ENCODE data around the gene DNAH6. TPM values are rescaled to one million over a fixed set of nuclear protein-coding genes. Genes with fewer than 3 reads are reported as not detected.

The DNAH6 gene
- total and polyA plus RNA-seq, 9 of the 15 experiments (the other 6 are each of a cell fraction or from before 2014, with no cell fraction given) = 0.01 to 0.04 (median 0.01) TPM; not detected in 5

DNA sequence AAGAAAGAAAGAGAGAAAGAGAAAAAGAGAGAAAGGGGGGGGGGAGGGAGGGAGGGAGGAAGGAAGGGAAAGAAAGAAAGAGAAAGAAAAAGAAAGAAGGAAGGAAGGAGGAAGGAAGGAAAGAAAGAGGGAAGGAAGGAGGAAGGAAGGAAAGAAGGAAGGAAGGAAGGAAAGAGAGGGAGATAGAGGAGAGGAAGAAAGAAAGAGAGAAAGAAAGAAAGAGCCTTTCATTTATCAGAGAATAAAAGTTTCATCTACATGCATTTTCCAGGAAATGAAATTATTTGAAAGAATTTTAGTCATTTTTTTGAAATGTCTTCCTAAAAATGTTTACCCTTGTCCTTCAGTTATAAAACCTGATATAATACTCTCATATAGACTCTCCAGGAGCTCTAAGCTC is 192.1 kb downstream of the DNAH6 start:
- Histone ChIP-seq H2AFZ (ENCODE audit: low read depth, low read length) (no peak overlapping the region), H3K79me2 (ENCODE audit: control insufficient read depth, insufficient read depth, low read length) (no peaks in the 10 kb centered on the region), H3K9me1 (ENCODE audit: control insufficient read depth, insufficient read depth, low read length) (no peaks in the 10 kb centered on the region), H3K36me3 (ENCODE audit: control insufficient read depth, insufficient read depth, low read length) (no peaks in the 10 kb centered on the region), H3K9ac (ENCODE audit: insufficient read depth in 1 of 2, low read depth in 2 of 2, low read length in 2 of 2) (no peak overlapping the region), H3K27ac (ENCODE audit: extremely low read depth, low read depth, low read length) (no peak overlapping the region), H3K9me3 (replicated peaks; ENCODE audit: control insufficient read depth, insufficient read depth, low read depth, low read length) (no peaks in the 10 kb centered on the region), H3K4me1 (replicated peaks in 1 of 2; ENCODE audit: control insufficient read depth in 2 of 2, insufficient read depth in 2 of 2, low read length in 2 of 2) (no peaks in the 10 kb centered on the region), H3K4me2 (ENCODE audit: insufficient read depth, low read length) (no peak overlapping the region), H4K20me1 (replicated peaks; ENCODE audit: control insufficient read depth, insufficient read depth, low read length) (no peaks in the 10 kb centered on the region), H3K4me3 (no peak overlapping the region), H3K27me3 (ENCODE audit: control insufficient read depth in 2 of 2, insufficient read depth in 2 of 2, low read length in 2 of 2) (no peaks in the 10 kb centered on the region)
- no peak for FAIRE-seq
- intact Hi-C loops (cut with micrococcal nuclease) (no loop called here), in situ Hi-C loops (cut with MboI) (no loop called here)
- TF ChIP-seq, protein P1, sequence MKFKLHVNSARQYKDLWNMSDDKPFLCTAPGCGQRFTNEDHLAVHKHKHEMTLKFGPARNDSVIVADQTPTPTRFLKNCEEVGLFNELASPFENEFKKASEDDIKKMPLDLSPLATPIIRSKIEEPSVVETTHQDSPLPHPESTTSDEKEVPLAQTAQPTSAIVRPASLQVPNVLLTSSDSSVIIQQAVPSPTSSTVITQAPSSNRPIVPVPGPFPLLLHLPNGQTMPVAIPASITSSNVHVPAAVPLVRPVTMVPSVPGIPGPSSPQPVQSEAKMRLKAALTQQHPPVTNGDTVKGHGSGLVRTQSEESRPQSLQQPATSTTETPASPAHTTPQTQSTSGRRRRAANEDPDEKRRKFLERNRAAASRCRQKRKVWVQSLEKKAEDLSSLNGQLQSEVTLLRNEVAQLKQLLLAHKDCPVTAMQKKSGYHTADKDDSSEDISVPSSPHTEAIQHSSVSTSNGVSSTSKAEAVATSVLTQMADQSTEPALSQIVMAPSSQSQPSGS (CRISPR knock-in tag; IDR thresholded peaks at IDR 0.05) = no peak
- TF ChIP-seq, protein P2, sequence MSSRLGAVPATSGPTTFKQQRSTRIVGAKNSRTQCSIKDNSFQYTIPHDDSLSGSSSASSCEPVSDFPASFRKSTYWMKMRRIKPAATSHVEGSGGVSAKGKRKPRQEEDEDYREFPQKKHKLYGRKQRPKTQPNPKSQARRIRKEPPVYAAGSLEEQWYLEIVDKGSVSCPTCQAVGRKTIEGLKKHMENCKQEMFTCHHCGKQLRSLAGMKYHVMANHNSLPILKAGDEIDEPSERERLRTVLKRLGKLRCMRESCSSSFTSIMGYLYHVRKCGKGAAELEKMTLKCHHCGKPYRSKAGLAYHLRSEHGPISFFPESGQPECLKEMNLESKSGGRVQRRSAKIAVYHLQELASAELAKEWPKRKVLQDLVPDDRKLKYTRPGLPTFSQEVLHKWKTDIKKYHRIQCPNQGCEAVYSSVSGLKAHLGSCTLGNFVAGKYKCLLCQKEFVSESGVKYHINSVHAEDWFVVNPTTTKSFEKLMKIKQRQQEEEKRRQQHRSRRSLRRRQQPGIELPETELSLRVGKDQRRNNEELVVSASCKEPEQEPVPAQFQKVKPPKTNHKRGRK (tag; IDR thresholded peaks at IDR 0.05) = peak; percentile 44; the same call in 1 of the 2 replicates
- POLR2A ChIA-PET = no interaction called here
- CTCF ChIA-PET (ENCODE audit: low intra/inter-chr PET ratio) = no interaction called here
- BruUV-seq (replicated peaks) = no TSS peak
- no peak for ATAC-seq
- DNase-seq (ENCODE audit: extremely low read depth in 1 of 4, low spot score in 3 of 4) = no peak

DNA sequence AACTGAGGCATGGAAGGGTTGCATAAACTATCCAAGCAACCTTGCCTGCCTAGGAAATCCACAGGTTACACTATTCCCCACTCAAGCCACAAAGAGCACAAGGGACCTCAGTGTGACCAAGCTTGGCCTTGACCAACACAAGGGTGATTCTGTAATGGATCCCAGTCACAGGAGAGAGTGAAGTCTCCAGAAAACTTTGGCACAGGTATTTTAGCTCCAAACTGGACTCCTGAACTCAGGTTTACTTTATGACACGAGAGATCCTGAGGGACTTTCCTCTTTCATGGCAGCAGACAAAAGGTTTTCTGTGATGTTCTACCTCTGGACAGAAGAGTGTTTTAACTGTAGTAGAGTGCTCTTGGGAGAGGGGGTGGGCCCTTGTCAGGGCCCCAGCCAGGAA is 195.4 kb downstream of the DNAH6 start:
- H3K4me2 ChIP-seq (ENCODE audit: insufficient read depth, low read length) = no peak overlapping the region
- H3K79me2 ChIP-seq (ENCODE audit: control insufficient read depth, insufficient read depth, low read length) = no peaks in the 10 kb centered on the region
- no peaks in the 10 kb centered on the region for H3K36me3 ChIP-seq (ENCODE audit: control insufficient read depth, insufficient read depth, low read length)
- FAIRE-seq = no peak
- H3K27me3 ChIP-seq (ENCODE audit: control insufficient read depth in 2 of 2, insufficient read depth in 2 of 2, low read length in 2 of 2) = no peaks in the 10 kb centered on the region
- POLR2A ChIA-PET = interaction anchor here (0.5 kb wide), 1 partner anchor 31 kb away, joined by 3 read pairs; no protein-coding TSS in a partner anchor
- H3K4me1 ChIP-seq (replicated peaks in 1 of 2; ENCODE audit: control insufficient read depth in 2 of 2, insufficient read depth in 2 of 2, low read length in 2 of 2) = no peaks in the 10 kb centered on the region
- WGBS (ENCODE audit: insufficient coverage, low coverage, missing lambda C conversion rate) = 0% methylated on average over 1 of the region's 1 CpG
- H3K4me3 ChIP-seq = no peak overlapping the region
- H2AFZ ChIP-seq (ENCODE audit: low read depth, low read length) = no peak overlapping the region
- no peaks in the 10 kb centered on the region for H3K9me3 ChIP-seq (replicated peaks; ENCODE audit: control insufficient read depth, insufficient read depth, low read depth, low read length)
- no peaks in the 10 kb centered on the region for H3K9me1 ChIP-seq (ENCODE audit: control insufficient read depth, insufficient read depth, low read length)
- in situ Hi-C loops (cut with MboI) (no loop called here), intact Hi-C loops (cut with micrococcal nuclease) (no loop called here)
- no peaks in the 10 kb centered on the region for H4K20me1 ChIP-seq (replicated peaks; ENCODE audit: control insufficient read depth, insufficient read depth, low read length)
- no peak overlapping the region for H3K9ac ChIP-seq (ENCODE audit: insufficient read depth in 1 of 2, low read depth in 2 of 2, low read length in 2 of 2)
- no TSS peak for BruUV-seq (replicated peaks)
- no peak for ATAC-seq
- no peak for DNase-seq (ENCODE audit: extremely low read depth in 1 of 4, low spot score in 3 of 4)
- CTCF ChIA-PET (ENCODE audit: low intra/inter-chr PET ratio) = no interaction called here
- no peak overlapping the region for H3K27ac ChIP-seq (ENCODE audit: extremely low read depth, low read depth, low read length)
- TF ChIP-seq, protein P3, sequence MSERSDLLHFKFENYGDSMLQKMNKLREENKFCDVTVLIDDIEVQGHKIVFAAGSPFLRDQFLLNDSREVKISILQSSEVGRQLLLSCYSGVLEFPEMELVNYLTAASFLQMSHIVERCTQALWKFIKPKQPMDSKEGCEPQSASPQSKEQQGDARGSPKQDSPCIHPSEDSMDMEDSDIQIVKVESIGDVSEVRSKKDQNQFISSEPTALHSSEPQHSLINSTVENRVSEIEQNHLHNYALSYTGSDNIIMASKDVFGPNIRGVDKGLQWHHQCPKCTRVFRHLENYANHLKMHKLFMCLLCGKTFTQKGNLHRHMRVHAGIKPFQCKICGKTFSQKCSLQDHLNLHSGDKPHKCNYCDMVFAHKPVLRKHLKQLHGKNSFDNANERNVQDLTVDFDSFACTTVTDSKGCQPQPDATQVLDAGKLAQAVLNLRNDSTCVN (CRISPR knock-in tag; IDR thresholded peaks at IDR 0.05) = no peak
- TF ChIP-seq RBM25 (IDR thresholded peaks at IDR 0.05; ENCODE audit: low read depth, low read length, severe bottlenecking) = no peak
- no peak for TF ChIP-seq EGR1 (conservative IDR thresholded peaks at IDR 0.05)
- TF ChIP-seq, protein P4, sequence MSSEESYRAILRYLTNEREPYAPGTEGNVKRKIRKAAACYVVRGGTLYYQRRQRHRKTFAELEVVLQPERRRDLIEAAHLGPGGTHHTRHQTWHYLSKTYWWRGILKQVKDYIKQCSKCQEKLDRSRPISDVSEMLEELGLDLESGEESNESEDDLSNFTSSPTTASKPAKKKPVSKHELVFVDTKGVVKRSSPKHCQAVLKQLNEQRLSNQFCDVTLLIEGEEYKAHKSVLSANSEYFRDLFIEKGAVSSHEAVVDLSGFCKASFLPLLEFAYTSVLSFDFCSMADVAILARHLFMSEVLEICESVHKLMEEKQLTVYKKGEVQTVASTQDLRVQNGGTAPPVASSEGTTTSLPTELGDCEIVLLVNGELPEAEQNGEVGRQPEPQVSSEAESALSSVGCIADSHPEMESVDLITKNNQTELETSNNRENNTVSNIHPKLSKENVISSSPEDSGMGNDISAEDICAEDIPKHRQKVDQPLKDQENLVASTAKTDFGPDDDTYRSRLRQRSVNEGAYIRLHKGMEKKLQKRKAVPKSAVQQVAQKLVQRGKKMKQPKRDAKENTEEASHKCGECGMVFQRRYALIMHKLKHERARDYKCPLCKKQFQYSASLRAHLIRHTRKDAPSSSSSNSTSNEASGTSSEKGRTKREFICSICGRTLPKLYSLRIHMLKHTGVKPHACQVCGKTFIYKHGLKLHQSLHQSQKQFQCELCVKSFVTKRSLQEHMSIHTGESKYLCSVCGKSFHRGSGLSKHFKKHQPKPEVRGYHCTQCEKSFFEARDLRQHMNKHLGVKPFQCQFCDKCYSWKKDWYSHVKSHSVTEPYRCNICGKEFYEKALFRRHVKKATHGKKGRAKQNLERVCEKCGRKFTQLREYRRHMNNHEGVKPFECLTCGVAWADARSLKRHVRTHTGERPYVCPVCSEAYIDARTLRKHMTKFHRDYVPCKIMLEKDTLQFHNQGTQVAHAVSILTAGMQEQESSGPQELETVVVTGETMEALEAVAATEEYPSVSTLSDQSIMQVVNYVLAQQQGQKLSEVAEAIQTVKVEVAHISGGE (CRISPR knock-in tag; IDR thresholded peaks at IDR 0.05) = no peak
- TF ChIP-seq MEF2A (IDR thresholded peaks at IDR 0.05; ENCODE audit: control insufficient read depth, low read depth, low read length) = no peak
